GM21515 (cell line): ENCODE results near the gene PAPOLA.
"Not testable (repeated sequence)": the region's sequence is repeated elsewhere in the genome, so short reads cannot be mapped to it uniquely, and the experiment has no call there.

ENCODE experiments used
- ATAC-seq: cut with Tn5 transposase; IDR thresholded peaks from one replicate; pipeline ENCODE4 v1.9.1; 2021; ENCODE audit not compliant: unreplicated experiment

The PAPOLA gene

GRCh38 chr14:96501740-96502620 is at the start of gene PAPOLA:
TSS of gene PAPOLA (plus strand) at chr14:96502382. CDS start at chr14:96502593, 211 bp downstream.
- ATAC-seq, result peak; percentile 86

GRCh38 chr14:96452684-96453083 is 49.5 kb upstream of the PAPOLA start:
- ATAC-seq, result no peak

DNA sequence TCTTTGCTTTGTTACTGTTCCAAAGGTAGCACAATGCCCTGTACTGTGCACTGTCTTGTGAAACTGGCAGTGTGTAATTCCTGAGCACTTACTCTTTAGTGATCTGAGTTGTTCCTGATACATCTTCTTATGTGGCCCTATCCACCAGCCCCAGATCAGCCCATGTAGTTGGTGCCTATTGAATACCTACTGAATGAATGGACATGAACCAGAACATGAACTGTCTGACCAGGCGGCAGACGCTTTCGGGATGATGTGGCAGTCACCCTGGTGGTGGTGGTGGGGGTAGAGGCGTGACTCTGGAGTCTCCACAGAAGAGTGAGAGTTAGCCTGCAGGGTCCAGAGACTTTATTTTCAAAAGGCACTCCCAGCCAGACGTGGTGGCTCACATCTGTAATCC is 46.6 kb upstream of the PAPOLA start:
- no peak for ATAC-seq

DNA sequence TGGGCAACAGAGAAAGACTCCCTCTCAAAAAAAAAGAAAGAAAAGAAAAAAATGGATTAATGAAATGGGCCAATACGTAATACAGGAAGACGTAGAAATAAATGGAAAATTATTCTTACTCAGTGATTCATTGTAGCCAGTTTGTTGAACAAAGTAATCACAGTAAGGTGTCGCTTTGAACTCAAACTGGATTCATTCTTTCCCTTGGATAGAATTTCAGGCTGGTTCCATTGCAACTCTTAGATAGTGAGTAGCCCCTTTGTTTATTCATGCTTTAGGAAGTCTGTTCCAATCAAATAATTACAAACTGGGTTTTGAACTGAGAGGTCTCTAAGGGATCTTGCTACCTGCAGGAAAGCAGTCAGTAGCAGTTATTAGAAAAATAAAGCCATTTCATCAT is 42.3 kb upstream of the PAPOLA start:
- no peak for ATAC-seq

DNA sequence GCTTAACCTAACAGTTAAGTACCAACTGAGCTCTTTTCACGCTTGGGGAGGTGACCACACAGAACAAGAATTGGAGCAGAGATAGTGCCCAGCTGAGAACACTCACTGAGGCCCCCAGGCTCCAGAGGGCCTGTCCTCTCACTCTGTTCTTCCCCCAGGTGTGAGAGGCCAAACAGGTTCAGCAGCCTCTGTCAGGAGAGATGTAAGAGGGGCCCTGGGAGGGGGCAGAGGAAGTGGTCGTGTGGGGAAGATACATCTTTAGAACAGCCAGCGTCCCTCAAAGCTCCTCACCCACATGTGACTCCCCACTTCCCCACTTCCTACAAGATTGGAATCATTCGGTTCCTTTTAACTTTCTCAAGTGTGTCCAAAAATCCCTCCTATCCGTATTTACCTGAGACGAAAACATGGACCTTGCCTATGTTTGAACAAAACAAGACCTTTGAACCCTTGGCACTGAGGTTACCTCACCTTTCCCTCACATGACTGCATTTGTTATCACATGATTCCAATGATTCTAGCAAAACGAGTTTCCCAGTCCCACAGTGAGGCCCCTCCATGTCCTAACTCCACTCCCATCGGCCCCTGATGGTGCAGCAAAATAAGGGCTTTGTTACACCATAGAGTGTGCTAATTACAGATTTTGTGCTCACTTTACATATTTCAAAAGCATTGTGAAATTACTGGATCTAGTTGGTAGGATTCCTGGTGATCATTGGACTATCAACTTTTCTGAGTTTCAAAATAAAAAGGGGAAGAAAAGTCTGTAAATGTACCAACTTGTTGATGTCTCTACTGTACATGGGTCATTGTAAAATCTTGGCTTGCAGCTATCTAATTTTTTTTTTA is 40.0 kb upstream of the PAPOLA start:
- ATAC-seq, result no peak

DNA sequence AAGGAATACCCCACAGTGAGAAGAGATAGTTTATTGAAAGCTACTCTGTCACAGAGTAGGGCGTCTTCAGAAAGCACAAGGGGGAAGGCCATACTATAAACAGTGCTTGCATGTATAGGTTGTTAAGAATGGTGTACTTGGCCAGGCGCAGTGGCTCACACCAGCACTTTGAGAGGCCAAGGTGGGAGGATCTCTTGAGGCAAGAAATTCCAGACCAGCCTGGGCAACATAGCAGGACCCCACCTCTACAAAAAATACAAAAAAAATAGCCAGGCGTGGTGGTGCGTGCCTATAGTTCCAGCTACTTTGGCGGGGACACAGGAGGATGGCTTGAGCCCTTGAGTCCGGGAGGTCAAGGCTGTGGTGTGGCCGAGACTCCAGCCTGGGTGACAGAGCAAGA is 38.0 kb upstream of the PAPOLA start:
- ATAC-seq, result no peak

DNA sequence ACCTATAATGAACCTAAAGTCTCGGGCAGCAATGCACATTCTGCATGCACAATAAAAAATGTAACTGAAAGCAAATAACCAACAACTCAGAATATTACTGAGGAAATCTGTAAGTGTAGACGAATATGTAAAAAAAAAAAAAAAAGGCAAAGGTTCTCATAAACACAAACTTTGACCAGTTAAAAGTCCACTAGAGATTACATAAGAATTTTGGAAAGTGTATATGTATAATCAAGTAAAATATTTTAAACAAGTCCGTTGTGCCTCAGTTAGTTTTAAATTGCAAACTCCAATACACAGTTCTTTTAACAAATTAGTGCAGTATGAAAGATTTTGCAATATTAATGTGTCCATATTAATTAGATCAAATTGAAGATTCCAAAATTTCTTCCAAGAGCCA is 35.3 kb upstream of the PAPOLA start:
- ATAC-seq, result no peak

DNA sequence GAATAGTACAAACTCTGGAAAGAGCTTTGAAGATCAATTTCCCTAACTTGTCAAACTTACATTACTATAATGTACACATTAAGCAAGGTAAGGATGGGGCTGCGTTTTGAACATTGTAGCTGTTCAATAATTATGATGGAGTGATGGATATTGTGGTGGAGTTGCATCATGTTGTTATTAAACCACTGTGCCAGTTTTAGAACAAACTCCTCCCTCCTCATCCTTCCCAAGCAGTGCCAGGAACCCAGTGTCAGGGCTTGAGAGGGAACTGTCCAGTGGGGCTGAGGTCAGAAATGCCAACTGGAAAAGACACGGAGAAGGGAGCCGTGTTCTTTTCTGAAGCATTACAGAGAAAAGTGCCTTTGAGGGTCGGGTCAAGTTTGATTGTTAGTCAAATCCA is 31.9 kb upstream of the PAPOLA start:
- no peak for ATAC-seq

DNA sequence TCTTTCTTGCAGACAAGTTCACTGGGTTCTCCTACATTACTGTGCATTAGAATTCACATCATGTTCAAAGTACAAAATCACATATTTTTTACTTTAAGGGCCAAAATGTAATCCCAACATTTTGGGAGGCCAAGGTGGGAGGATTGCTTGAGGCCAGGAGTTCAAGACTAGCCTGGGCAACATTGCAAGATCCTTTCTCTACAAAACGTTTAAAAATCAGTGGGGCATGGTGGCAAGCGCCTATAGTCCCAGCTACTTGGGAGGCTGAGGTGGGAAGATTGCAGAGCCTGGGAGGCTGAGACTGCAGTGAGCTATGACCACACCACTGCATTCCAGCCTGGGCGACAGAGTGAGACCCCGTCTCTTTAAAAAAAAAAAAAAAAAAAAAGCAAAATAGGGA is 31.2 kb upstream of the PAPOLA start:
- ATAC-seq, result not testable (repeated sequence)

DNA sequence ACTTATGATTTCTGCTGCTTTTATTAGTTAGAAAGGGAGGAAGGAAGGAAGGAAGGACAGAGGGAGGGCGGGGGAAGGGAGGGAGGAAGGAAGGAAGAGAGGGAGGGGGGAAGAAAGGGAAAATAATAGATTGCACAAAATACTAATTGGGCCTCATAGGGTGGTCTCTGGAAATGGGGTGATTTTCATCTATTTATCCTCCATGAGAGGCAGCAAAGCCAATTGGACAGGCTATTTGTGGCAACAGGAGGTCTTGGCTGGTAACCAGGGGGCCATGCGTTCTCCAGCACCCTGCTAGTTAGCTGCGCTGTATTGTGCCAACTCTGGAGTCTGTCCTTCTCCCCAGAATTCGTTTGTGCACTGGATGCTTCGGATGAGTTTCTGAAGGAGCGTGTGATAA is 24.1 kb upstream of the PAPOLA start:
- ATAC-seq, result no peak

- no peak for ATAC-seq
Observed at GRCh38 chr14:96479435-96480146, 22.6 kb upstream of the PAPOLA start.

GRCh38 chr14:96481731-96482314 is 20.4 kb upstream of the PAPOLA start:
- ATAC-seq, result no peak

GRCh38 chr14:96482986-96483385 is 19.2 kb upstream of the PAPOLA start:
- ATAC-seq, result no peak

- ATAC-seq, result no peak
Observed at GRCh38 chr14:96484399-96484798, 17.8 kb upstream of the PAPOLA start.

DNA sequence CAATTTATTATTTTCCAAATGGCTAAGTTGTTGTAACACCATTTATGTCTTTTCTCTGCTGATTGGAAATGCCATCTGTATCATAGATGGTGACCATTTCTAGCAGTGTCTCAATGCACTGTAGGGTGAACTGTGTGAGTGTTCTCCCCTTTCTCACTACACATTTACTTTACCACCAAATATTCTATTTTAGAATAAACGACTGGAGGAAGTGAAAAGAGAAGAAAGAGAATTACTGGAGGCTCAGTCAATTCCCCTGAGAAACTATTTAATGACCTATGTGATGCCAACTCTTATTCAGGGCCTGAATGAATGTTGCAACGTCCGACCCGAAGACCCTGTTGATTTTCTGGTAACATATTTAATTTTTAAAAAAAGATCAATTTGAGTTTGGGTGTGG is 15.5 kb upstream of the PAPOLA start:
- no peak for ATAC-seq

DNA sequence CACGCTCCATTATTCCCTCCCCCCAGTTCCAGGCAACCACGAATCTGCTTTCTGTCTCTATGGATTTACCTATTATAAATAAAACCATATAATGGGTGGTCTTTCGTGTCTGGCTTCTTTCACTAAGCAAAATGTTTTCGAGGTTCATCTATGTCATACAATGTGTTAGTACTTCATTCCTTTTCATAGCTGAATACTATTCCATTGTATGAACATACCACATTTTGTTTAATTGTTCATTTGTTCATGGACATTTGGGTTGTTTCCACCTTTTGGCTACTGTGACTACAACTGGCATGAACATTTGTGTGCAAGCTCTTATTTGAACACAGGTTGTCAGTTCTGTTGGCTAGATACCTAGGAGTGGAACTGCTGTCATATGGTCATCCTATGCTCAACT is 12.9 kb upstream of the PAPOLA start:
- no peak for ATAC-seq

DNA sequence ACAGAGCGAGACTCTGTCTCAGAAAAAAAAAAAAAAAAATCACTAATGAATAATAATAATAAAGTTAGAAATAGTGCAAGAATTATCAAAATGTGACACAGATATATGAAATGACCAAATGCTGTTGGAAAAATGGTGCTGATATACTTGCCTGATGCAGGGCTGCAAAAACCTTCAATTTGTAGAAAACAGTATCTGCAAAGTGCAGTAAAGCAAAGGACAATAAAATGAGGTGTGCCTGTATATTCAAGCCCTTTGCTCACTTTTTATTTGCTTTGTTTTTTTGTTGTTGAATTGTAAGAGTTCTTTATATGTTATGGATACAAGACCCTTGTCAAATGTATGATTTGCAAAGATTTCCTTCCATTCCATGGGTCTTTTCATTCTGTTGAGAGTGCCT is 9.0 kb upstream of the PAPOLA start:
- ATAC-seq, result no peak

GRCh38 chr14:96494331-96494730 is 7.9 kb upstream of the PAPOLA start:
- ATAC-seq, result no peak

DNA sequence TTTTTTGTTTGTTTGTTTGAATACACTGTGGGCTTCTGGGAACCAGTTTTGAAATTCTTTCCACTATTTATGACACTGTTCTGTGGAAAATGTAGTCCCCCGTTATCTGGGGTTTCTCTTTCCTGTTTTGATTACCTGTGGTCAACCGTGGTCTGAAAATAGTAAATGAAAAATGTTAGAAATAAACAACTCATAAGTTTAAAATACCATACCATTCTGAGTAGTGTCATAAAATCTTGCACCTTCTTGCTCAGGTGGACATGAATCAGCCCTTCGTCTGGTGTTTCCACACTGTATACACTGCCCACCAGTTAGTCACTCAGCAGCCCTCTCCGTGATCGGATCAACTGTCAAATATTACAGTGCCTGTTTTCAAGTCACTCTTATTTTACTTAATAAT is 5.1 kb upstream of the PAPOLA start:
- ATAC-seq, result no peak

GRCh38 chr14:96497586-96497985 is 4.6 kb upstream of the PAPOLA start:
- ATAC-seq, result no peak

GRCh38 chr14:96501217-96501739 is 904 bp upstream of the PAPOLA start:
- ATAC-seq, result no peak
